RCC 7860 (cell line): ENCODE measurements around the gene SRD5A1.

ENCODE experiments used
- DNase-seq: peaks from one replicate; pipeline ENCODE4 v3.0.0-alpha.2; 2015; ENCODE audit warnings: low spot score
- FAIRE-seq: peaks from 2 replicates; lab custom pipeline; 2012; peaks lifted over from hg19 to GRCh38; lab: Jason Lieb, UNC

SRD5A1 gene

DNA sequence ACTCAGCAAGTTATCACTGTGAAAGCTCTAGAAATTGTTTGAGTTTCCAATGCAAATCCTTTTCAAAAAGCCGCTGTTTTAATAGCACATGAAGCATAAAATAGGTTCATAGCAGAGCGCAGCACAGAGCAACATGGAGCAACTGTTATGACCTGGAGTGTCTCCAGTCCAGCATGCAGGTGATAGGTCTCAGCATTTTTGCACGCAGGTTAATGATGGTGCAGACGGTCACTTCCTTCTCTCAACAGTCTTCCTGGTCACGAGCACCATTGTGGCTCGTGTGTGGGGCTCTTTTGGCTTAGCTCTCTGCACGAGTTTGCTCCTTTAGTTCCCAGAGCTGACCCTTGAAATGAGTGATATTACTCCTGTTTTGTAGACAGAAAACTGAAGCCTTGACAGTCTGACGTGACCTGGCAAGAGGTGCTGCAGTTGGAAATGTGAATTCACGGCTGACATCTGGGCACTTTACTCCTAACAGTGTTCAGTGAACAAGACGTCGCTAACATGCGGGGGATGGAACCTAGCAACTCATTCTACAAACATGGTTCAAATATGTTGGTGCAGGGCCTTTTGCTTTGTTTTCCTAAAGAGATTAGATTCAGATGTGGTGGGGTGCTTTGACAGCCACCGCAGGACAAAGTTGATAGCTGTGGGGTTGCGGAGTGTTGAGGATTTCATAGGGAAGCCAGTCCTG lies 90.0 kb downstream of the SRD5A1 start:
- FAIRE-seq (no peak), DNase-seq (no peak)

DNA sequence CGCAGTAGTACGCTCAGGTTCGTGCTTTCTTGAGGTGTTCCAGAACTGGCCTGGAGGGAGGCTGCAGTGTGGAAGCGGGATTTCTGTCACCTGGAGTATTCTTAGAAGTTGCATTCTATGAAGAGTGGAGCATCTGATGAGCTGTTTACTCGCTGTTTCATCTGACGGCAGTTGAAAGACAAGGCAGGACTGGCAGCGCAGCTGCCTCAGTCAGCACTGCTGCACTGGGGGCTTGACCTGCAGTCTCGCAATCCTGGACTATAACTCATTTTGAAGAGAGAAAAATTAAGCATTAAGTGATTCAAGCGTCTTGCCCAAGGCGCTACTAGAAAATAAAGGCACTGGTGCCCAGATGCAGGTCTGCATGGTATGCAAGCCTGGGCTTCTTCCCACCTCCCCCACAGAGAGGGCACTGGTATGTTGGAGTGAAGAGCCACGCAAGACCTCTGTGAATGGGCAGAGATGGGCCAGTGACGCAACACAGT lies 90.6 kb downstream of the SRD5A1 start:
- FAIRE-seq (no peak), DNase-seq (no peak)
